ENCODE measurements around the gene TMIE. TPM values are rescaled to one million over a fixed set of nuclear protein-coding genes. Genes with fewer than 3 reads are reported as not detected.

TMIE gene
- total RNA-seq, 4 donors from 2014 or later, result 0.41 to 2.1 (median 1.6) TPM; not detected in 1

DNA sequence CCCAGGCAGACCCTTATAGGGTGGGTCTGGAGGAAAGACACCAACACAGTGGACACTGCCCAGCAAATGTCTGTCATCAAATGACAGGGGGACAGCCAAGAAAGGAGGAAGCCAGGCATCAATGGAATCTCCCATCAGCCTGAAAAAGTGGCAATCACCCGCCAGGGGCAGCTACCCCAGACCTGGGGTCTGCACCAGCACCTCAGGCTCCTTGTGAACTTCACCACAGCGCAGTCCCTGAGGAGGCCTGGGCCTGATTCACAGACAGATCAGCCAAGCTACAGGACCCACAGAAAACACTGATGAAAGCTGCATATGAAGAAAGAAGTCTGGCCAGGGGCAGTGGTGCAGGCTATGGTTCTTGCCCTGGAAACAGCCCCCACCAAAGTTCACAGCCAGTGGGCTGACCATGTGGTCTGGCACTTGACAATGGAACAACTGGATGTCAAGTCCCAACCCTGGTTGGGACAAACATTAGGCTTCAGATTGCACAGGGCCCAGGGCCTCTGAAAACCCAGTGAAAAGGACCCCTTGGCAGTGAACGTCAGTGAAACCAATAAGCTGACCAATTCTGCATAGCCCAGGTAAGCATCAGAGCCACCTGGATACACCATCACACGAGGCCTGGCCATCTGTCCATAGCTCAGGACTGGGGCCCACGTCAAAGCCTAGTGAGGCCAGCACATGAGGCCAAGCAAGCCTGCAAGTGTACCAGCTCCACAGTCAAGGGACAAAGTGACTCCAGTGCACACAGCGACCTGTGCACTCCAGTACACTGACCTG is 36.8 kb upstream of the TMIE start:
- intact Hi-C loops (cut with DNase I; ENCODE audit: low total_unique reads), result no loop called here
- DNase-seq, result peak in 1 of 2 donors; percentile 5
- Histone ChIP-seq H3K27me3 (no peaks in the 10 kb centered on the region), H3K27ac (no peak overlapping the region), H3K9me3 (no peaks in the 10 kb centered on the region), H3K36me3 (no peaks in the 10 kb centered on the region), H3K4me3 (no peak overlapping the region), H3K4me1 (no peaks in the 10 kb centered on the region)
- TF ChIP-seq, protein P1, sequence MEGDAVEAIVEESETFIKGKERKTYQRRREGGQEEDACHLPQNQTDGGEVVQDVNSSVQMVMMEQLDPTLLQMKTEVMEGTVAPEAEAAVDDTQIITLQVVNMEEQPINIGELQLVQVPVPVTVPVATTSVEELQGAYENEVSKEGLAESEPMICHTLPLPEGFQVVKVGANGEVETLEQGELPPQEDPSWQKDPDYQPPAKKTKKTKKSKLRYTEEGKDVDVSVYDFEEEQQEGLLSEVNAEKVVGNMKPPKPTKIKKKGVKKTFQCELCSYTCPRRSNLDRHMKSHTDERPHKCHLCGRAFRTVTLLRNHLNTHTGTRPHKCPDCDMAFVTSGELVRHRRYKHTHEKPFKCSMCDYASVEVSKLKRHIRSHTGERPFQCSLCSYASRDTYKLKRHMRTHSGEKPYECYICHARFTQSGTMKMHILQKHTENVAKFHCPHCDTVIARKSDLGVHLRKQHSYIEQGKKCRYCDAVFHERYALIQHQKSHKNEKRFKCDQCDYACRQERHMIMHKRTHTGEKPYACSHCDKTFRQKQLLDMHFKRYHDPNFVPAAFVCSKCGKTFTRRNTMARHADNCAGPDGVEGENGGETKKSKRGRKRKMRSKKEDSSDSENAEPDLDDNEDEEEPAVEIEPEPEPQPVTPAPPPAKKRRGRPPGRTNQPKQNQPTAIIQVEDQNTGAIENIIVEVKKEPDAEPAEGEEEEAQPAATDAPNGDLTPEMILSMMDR (IDR thresholded peaks at IDR 0.05), result no peak
- TF ChIP-seq POLR2A (IDR thresholded peaks at IDR 0.05), result no peak

DNA sequence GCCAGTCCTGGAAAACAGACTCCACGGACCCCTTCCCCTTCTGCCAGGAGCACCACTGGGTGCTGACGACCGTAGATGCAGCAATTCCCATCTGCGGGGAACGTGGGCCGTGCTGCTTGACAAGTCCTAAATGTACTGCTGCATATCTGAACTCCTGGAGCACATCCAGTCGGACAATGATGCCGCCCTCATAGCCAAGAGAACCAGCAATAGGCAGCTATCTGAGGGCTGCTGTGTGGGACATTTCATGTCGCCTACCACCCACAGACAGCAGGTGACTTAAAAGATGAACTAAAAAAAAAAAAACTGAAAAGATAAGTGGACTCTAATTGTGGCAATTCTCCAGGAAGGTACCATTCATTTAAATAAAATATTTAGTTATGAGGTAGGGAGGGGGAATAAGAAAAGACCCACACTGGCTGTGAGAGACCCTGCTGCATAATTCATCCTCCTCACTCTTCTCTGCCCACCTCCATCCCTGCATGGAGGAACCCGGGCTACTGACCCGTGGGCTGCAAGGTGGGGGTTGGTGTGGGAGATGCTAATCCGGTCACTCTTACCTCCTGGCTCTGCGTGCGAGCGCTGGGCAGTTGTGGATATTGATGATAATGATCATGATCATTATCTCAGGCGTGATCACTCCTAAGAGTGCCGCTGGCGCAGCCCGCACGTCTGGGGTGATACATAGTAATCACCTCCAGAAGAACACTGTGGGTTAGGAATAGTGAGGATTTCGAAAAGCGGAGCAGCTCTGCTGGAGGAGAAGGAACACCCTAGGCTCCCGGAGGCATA is 36.0 kb upstream of the TMIE start:
- intact Hi-C loops (cut with DNase I; ENCODE audit: low total_unique reads), result no loop called here
- no peak for DNase-seq
- Histone ChIP-seq H3K27me3 (no peaks in the 10 kb centered on the region), H3K9me3 (no peaks in the 10 kb centered on the region), H3K4me3 (no peak overlapping the region), H3K4me1 (no peaks in the 10 kb centered on the region), H3K27ac (no peak overlapping the region), H3K36me3 (no peaks in the 10 kb centered on the region)
- TF ChIP-seq, protein P1 (IDR thresholded peaks at IDR 0.05), result no peak
- no peak for TF ChIP-seq POLR2A (IDR thresholded peaks at IDR 0.05)

DNA sequence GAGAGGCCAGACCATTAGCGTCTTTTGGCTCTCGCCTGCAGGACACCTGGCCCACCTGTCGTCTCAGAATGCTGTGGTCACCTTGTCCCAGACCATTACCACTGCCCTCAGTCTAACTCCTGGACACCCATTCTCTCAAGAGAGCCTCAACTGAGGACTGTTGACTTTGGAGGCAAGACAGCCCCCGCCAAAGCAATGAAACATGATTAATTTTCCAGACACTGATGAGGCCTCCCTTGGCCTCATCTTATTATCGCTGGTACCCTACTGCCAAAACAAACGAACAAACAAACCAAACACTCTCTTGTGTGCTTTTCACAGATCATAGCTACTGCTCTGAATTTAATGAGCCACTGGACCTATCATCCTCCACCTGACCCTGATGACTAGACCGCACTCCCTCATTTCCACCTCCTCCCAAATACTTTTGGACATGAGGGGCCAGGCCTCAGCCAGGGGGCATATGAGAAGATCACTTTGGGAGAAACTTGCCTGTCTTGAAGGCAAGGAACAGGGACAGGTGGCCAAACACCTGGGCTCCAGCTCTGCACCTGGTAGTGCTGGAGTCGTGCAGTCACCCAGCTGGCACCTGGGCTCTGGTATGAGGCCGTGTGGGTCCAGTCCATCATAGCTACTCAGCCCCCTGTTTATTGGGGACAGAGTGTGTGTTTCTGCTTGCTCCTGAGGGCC is 35.3 kb upstream of the TMIE start:
- TF ChIP-seq POLR2A (IDR thresholded peaks at IDR 0.05), result no peak
- TF ChIP-seq, protein P1 (IDR thresholded peaks at IDR 0.05), result no peak
- H3K9me3 ChIP-seq, result no peaks in the 10 kb centered on the region
- H3K4me1 ChIP-seq, result no peaks in the 10 kb centered on the region
- intact Hi-C loops (cut with DNase I; ENCODE audit: low total_unique reads), result no loop called here
- H3K27me3 ChIP-seq, result no peaks in the 10 kb centered on the region
- no peak overlapping the region for H3K4me3 ChIP-seq
- DNase-seq, result no peak
- no peak overlapping the region for H3K27ac ChIP-seq
- no peaks in the 10 kb centered on the region for H3K36me3 ChIP-seq

DNA sequence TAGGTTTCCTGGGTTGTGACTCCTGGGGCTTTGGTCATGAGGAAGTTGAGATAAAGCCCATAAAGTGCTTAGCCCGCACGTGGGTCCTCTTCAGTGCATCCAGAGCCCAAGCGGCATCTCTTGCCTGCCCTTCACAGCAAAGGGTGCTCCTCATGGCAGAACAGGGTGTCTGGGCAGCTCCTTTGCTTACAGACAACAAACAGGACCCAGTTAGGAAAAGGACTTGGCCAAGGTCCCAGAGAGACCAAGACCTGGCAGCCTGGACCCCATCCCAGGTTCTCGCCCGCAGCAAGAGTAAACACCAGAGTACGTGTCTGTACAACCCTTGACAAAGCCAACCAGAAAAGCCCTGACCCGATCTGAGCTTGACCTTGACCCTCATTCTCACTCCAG is 34.7 kb upstream of the TMIE start:
- H3K4me3 ChIP-seq, result no peak overlapping the region
- H3K9me3 ChIP-seq, result no peaks in the 10 kb centered on the region
- no peaks in the 10 kb centered on the region for H3K27me3 ChIP-seq
- TF ChIP-seq, protein P1 (IDR thresholded peaks at IDR 0.05), result no peak
- TF ChIP-seq POLR2A (IDR thresholded peaks at IDR 0.05), result no peak
- H3K27ac ChIP-seq, result no peak overlapping the region
- H3K4me1 ChIP-seq, result no peaks in the 10 kb centered on the region
- peak in 1 of 2 donors; percentile 7 for DNase-seq
- H3K36me3 ChIP-seq, result no peaks in the 10 kb centered on the region
- intact Hi-C loops (cut with DNase I; ENCODE audit: low total_unique reads), result no loop called here

Data from uterus (tissue), 4 donors.